Neural progenitor cell (in vitro differentiated cells): ENCODE data around the gene GAS2L1. TPM values are rescaled to one million over a fixed set of nuclear protein-coding genes. Genes with fewer than 3 reads are reported as not detected.

Experiments used
- DNase-seq: peaks from one replicate; pipeline ENCODE4 v3.0.0-alpha.2; 2016; ENCODE audit warnings: low spot score
- H2AFZ ChIP-seq: fragments of 200-600 bp; sonication (generic); replicated peaks from 2 replicates; pipeline ENCODE4 v1.6.1; 2016; ENCODE audit warnings: antibody characterized with exemption
- H3F3A ChIP-seq: fragments of 200-600 bp; sonication (generic); 2 replicates; pipeline ENCODE4 v1.6.1; 2016; ENCODE audit warnings: antibody characterized with exemption, low read depth
- H3K27ac ChIP-seq: fragments of 200-600 bp; sonication (generic); 2 replicates; pipeline ENCODE4 v1.5.1; 2016; ENCODE audit warnings: mild to moderate bottlenecking
- H3K27me3 ChIP-seq: fragments of 200-600 bp; sonication (generic); 2 replicates; pipeline ENCODE4 v1.6.1; 2016; ENCODE audit warnings: mild to moderate bottlenecking, moderate library complexity
- H3K36me3 ChIP-seq: fragments of 200-600 bp; sonication (generic); 2 replicates; pipeline ENCODE4 v1.5.1; 2016
- H3K4me1 ChIP-seq: fragments of 200-600 bp; sonication (generic); 2 replicates; pipeline ENCODE4 v1.6.1; 2016; ENCODE audit warnings: mixed run types
- H3K4me2 ChIP-seq: fragments of 200-600 bp; sonication (generic); 2 replicates; pipeline ENCODE4 v1.6.1; 2016
- H3K4me3 ChIP-seq: fragments of 200-600 bp; sonication (generic); 2 replicates; pipeline ENCODE4 v1.5.1; 2016
- H3K79me2 ChIP-seq: fragments of 200-600 bp; sonication (generic); 2 replicates; pipeline ENCODE4 v1.6.1; 2016; ENCODE audit warnings: low read depth
- H3K9ac ChIP-seq: fragments of 200-600 bp; sonication (generic); 2 replicates; pipeline ENCODE4 v1.6.1; 2016
- H3K9me3 ChIP-seq: fragments of 200-600 bp; sonication (generic); 2 replicates; pipeline ENCODE4 v1.5.1; 2016; ENCODE audit warnings: low read depth
- H4K20me1 ChIP-seq: fragments of 200-600 bp; sonication (generic); 2 replicates; pipeline ENCODE4 v1.6.1; 2016; ENCODE audit warnings: low read depth
- H3K27ac Mint-ChIP-seq: 3 replicates; pipeline ENCODE4 v1.8.0; 2021; ENCODE audit warnings: mixed read lengths
- H3K27me3 Mint-ChIP-seq: 2 replicates; pipeline ENCODE4 v1.8.0; 2022; ENCODE audit warnings: low read depth, mild to moderate bottlenecking, inconsistent platforms, moderate library complexity, mixed read lengths; ENCODE audit not compliant: insufficient read depth
- H3K36me3 Mint-ChIP-seq: 3 replicates; pipeline ENCODE4 v1.8.0; 2021; ENCODE audit warnings: mixed read lengths
- H3K4me1 Mint-ChIP-seq: 3 replicates; pipeline ENCODE4 v1.8.0; 2021; ENCODE audit warnings: mixed read lengths
- H3K4me3 Mint-ChIP-seq: 3 replicates; pipeline ENCODE4 v1.8.0; 2021; ENCODE audit warnings: mild to moderate bottlenecking, moderate library complexity, mixed read lengths
- H3K9me3 Mint-ChIP-seq: 3 replicates; pipeline ENCODE4 v1.8.0; 2020; ENCODE audit warnings: mixed read lengths
- EZH2 ChIP-seq: fragments of 200-600 bp; sonication (generic); IDR thresholded peaks from 2 replicates; pipeline ENCODE4 v1.6.1; 2017; ENCODE audit warnings: antibody characterized with exemption, mild to moderate bottlenecking, moderate library complexity
- EZH2phosphoT487 ChIP-seq: fragments of 200-600 bp; sonication (generic); IDR thresholded peaks from 2 replicates; pipeline ENCODE4 v1.6.1; 2017; ENCODE audit warnings: antibody characterized with exemption
- total RNA-seq: library from RNA; depleted of rRNA; stranded (reverse); fragments of >200 nt; gene quantifications from 2 replicates; pipeline ENCODE4 v1.2.3, GENCODE V29; 2015; ENCODE audit warnings: low replicate concordance
- TF ChIP-seq, protein P1 (sequence below): fragments of 200-600 bp; sonication (generic); IDR thresholded peaks from 2 replicates; pipeline ENCODE4 v1.5.1; 2017; ENCODE audit warnings: antibody characterized with exemption, mild to moderate bottlenecking

The GAS2L1 gene
- 0.95 and 5.1 TPM in 2 replicates for total RNA-seq

DNA sequence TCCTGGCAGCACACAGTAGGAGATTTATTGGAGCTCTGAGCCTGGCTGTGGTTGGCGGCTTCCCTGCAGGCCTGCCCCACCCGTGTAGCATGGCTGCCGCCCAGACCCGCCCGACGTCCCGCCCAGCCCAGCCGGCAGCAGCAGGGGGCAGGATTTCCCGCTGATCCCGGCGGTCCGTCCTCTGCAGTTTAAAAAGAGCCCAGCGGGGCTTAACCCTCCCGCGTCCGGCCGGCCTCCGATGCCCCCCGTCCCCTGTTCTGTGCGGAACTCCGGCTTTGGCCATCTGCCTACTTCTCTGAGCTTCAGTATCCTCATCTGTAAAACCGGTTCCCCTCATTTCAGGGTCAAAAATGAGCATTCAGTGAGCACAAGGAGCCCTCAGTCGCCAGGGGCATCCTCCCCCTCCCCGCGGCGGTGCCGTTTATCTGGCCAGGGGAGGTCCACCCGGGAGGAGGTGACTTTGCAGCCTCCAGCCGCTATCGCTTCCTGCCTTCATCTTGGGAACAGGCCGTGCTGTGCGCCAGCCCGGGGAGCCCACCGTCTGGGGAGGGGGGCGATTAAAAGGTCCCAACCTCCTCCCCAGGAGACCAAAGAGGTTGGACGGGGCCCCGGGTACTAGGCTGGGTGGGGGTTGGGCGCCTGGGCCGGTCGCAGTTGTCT, at the start of gene GAS2L1:
GAS2L1 (plus strand) TSS at position 476 of the 660 bp plus-strand sequence. CDS start 1,456 bp downstream, outside the sequence.
- Histone ChIP-seq H4K20me1 (peaks cover 10% of the 10 kb centered on the region), H2AFZ (peak within 1 kb of the TSS; percentile 84), H3K27me3 (peaks cover 13% of the 10 kb centered on the region), H3K4me2 (peak within 1 kb of the TSS; percentile 84), H3K9me3 (no peaks in the 10 kb centered on the region), H3K4me1 (peaks cover 13% of the 10 kb centered on the region), H3K9ac (no peak within 1 kb of the TSS), H3F3A (peaks cover 26% of the 10 kb centered on the region), H3K79me2 (no peaks in the 10 kb centered on the region), H3K27ac (no peak within 1 kb of the TSS), H3K4me3 (peak within 1 kb of the TSS; percentile 61), H3K36me3 (no peaks in the 10 kb centered on the region)
- Mint-ChIP-seq H3K36me3 (no peaks in the 10 kb centered on the region), H3K4me3 (peak within 1 kb of the TSS; percentile 92), H3K9me3 (no peaks in the 10 kb centered on the region), H3K27ac (no peak within 1 kb of the TSS), H3K27me3 (peaks cover 13% of the 10 kb centered on the region), H3K4me1 (peaks cover 36% of the 10 kb centered on the region)
- DNase-seq, result peak; percentile 81
- TF ChIP-seq EZH2phosphoT487 (no peak), EZH2 (no peak)
- TF ChIP-seq, protein P1, sequence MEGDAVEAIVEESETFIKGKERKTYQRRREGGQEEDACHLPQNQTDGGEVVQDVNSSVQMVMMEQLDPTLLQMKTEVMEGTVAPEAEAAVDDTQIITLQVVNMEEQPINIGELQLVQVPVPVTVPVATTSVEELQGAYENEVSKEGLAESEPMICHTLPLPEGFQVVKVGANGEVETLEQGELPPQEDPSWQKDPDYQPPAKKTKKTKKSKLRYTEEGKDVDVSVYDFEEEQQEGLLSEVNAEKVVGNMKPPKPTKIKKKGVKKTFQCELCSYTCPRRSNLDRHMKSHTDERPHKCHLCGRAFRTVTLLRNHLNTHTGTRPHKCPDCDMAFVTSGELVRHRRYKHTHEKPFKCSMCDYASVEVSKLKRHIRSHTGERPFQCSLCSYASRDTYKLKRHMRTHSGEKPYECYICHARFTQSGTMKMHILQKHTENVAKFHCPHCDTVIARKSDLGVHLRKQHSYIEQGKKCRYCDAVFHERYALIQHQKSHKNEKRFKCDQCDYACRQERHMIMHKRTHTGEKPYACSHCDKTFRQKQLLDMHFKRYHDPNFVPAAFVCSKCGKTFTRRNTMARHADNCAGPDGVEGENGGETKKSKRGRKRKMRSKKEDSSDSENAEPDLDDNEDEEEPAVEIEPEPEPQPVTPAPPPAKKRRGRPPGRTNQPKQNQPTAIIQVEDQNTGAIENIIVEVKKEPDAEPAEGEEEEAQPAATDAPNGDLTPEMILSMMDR, result peak; percentile 17

DNA sequence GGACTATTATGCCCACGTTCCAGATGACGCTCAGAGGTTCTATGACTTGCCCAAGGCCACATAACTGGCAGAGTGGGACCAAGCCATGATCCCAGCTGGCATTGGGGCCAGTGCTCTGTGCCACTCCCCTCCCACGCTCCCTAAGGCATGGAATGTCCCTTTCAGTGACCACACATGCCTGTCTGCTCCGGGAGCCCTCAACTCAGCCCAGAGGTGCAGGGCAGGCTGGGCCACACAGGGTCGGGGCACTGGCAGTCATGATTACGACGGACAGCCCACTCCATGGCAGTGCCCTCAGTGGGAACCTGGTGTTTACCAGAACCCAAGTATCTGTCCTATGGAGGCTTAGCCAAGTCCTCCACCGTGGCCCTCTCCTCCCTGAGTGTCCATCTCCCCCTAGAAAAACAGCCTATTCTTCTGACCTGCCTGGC, 48.7 kb upstream of the GAS2L1 start:
- H3K27ac ChIP-seq, result no peak overlapping the region
- peaks cover 3% of the 10 kb centered on the region for H4K20me1 ChIP-seq
- Mint-ChIP-seq H3K27ac (peak overlapping the region; percentile 25), H3K9me3 (no peaks in the 10 kb centered on the region), H3K27me3 (no peaks in the 10 kb centered on the region), H3K4me1 (no peaks in the 10 kb centered on the region), H3K36me3 (peaks cover 6% of the 10 kb centered on the region), H3K4me3 (no peak overlapping the region)
- H3K27me3 ChIP-seq, result no peaks in the 10 kb centered on the region
- H2AFZ ChIP-seq, result no peak overlapping the region
- H3F3A ChIP-seq, result peaks cover 7% of the 10 kb centered on the region
- H3K4me1 ChIP-seq, result peaks cover 8% of the 10 kb centered on the region
- no peak for DNase-seq
- TF ChIP-seq EZH2phosphoT487, result no peak
- no peak for TF ChIP-seq EZH2
- TF ChIP-seq, protein P1, result no peak
- H3K4me2 ChIP-seq, result no peak overlapping the region
- no peaks in the 10 kb centered on the region for H3K9me3 ChIP-seq
- no peak overlapping the region for H3K9ac ChIP-seq
- no peak overlapping the region for H3K4me3 ChIP-seq
- H3K79me2 ChIP-seq, result no peaks in the 10 kb centered on the region
- H3K36me3 ChIP-seq, result no peaks in the 10 kb centered on the region

DNA sequence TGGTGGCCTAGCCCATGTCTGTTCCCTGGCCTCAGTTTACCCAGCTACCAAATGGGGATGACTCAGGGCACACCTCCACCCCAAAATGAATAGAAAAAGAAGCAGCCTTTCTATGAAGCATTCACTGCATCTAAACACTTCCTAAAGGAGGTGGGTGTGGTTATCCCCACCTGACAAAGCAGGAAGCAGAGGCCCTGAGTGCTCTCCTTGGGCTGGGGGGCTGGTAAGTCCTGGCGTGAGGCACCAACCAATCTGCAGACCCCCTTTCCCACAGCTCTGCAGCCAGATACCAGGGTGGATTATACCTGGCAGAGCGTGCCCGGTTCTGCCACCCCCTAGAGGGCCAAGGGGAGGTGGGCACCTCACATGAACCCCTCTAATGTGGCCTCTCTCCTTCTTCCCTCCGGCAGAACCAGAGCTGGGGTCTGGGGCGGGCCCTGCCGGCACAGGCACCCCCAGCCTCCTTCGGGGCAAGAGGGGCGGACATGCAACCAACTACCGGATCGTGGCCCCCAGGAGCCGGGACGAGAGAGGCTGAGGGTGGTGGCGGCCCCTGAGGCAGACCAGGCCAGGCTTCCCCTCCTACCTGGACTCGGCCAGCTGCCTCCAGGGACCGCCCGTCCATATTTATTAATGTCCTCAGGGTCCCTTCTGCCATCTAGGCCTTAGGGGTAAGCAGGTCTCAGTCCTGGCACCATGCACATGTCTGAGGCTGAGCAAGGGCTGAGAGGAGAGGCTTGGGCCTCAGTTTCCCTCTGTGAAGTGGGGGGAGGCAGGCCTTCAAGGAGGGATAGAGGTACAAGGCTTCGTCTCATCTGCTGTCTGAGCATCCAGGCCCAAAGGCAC, 47.8 kb upstream of the GAS2L1 start:
- H3K9me3 Mint-ChIP-seq, result no peaks in the 10 kb centered on the region
- H3K79me2 ChIP-seq, result no peaks in the 10 kb centered on the region
- H2AFZ ChIP-seq, result no peak overlapping the region
- peaks cover 4% of the 10 kb centered on the region for H3K36me3 Mint-ChIP-seq
- H3K4me2 ChIP-seq, result no peak overlapping the region
- no peak overlapping the region for H3K27ac ChIP-seq
- H3K4me3 ChIP-seq, result no peak overlapping the region
- no peak overlapping the region for H3K9ac ChIP-seq
- DNase-seq, result no peak
- H3K27me3 Mint-ChIP-seq, result no peaks in the 10 kb centered on the region
- peaks cover 8% of the 10 kb centered on the region for H3K4me1 ChIP-seq
- H3K27ac Mint-ChIP-seq, result peak overlapping the region; percentile 25
- H3K27me3 ChIP-seq, result no peaks in the 10 kb centered on the region
- H4K20me1 ChIP-seq, result peaks cover 3% of the 10 kb centered on the region
- no peaks in the 10 kb centered on the region for H3K9me3 ChIP-seq
- no peaks in the 10 kb centered on the region for H3K36me3 ChIP-seq
- peaks cover 7% of the 10 kb centered on the region for H3F3A ChIP-seq
- no peaks in the 10 kb centered on the region for H3K4me1 Mint-ChIP-seq
- TF ChIP-seq EZH2 (no peak), EZH2phosphoT487 (no peak)
- TF ChIP-seq, protein P1, result no peak
- H3K4me3 Mint-ChIP-seq, result no peak overlapping the region
